GM18909 (cell line): ENCODE measurements around the gene MACROD2.

Source experiments
- ATAC-seq: cut with Tn5 transposase; IDR thresholded peaks from one replicate; pipeline ENCODE4 v1.9.1; 2021; ENCODE audit warnings: mild to moderate bottlenecking; ENCODE audit not compliant: unreplicated experiment, poor library complexity

MACROD2 gene

GRCh38 chr20:14612391-14612790 lies 617.1 kb downstream of the MACROD2 start:
- ATAC-seq: no peak

DNA sequence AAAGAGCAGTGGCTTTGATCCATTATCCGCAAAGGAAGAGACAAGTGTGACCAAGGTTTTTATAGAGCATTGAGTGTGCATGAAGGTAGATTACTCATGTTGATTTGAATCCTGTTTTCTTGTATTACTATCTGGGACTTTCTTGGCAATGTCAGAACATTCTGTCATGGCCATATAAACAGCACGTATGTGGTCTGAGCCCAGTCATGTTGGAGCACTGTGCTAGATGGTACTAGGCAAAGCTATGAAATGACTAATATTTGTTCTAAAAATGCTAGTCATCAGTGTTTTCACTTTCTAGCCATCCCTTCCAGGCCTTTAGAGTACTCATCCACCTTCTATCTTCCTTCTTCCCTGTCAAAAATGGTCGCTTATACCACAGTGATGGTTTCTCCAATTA lies 620.7 kb downstream of the MACROD2 start:
- no peak for ATAC-seq

GRCh38 chr20:14617123-14617522 lies 621.8 kb downstream of the MACROD2 start:
- no peak for ATAC-seq

- no peak for ATAC-seq
Observed at GRCh38 chr20:14619411-14619810, 624.1 kb downstream of the MACROD2 start.

GRCh38 chr20:14622796-14623195 lies 627.5 kb downstream of the MACROD2 start:
- no peak for ATAC-seq

GRCh38 chr20:14631011-14631410 lies 635.7 kb downstream of the MACROD2 start:
- no peak for ATAC-seq

DNA sequence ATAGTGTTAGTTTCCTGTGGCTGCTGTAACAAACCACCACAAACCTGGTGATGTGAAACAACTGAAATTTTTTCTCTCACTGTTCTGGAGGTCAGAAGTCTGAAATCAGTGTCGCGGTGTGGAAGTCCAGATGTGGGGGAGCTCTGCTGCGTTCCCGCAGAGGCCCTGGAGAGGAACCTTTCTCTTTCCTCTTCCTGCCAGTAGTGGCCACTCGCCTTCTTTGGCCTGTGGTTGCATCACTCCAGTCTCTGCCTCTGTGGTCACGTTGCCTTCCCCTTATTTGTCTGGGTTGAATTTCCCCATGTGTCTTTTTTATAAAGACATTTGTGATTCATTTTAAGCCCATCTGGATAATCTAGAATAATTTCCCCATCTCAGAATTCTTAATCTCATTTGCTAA lies 637.6 kb downstream of the MACROD2 start:
- no peak for ATAC-seq

DNA sequence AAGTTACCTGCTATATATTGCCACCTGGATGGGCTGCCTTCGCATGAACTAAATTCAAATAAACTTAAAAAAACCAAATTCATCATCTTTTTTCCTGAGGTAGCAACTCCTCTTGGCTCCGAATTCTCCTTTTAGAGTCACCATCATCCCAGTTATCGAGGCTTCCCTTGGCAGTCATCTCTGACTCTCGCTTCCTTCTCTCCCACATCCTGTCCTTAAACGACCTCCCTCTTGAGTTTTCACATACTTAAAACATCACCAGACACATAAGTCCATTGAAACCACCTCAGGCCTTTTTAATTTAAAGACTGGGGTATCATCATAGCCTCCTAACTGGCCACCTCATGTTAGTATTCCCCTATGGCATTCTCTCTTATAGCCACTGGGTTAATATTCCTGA lies 638.2 kb downstream of the MACROD2 start:
- ATAC-seq: no peak

DNA sequence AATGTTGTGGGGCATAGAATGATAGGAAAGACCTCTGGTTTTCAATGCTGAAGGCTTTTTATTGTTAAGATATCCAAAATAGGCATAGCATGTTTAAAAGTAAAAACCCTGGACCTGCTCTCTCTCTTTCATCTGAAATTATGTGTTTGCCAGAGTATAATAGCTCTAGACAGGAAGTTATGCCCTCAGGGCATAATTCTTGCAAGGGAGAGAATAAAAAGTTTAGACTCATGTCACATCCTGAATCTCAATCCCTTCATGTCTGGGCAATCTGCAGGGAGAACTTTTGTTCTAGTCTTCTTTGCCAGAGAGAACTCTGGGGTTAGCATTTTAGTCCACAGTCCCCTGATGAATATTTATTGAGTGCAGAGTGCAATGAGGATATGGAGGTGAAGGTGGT lies 639.3 kb downstream of the MACROD2 start:
- no peak for ATAC-seq

DNA sequence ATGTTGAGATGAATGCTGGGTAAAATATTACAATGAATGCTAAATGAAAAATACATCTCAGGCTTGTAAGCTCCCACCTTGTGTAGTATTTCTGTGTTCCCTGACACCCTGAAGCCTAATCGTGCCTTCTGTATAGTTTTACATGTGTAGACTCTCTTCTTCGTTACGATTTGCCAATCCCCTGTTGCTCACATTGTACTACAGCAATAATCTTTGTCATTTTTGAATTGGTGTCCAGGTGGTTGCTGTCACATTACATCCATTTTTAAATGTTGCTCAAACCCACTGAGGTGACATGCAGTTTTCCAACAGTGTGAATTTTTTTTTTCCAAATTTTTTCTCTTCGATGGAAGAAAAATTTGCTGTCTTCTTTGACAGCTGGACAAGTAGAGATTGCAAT lies 642.1 kb downstream of the MACROD2 start:
- ATAC-seq: no peak

- ATAC-seq: no peak
Observed at GRCh38 chr20:14643146-14643545, 647.8 kb downstream of the MACROD2 start.

DNA sequence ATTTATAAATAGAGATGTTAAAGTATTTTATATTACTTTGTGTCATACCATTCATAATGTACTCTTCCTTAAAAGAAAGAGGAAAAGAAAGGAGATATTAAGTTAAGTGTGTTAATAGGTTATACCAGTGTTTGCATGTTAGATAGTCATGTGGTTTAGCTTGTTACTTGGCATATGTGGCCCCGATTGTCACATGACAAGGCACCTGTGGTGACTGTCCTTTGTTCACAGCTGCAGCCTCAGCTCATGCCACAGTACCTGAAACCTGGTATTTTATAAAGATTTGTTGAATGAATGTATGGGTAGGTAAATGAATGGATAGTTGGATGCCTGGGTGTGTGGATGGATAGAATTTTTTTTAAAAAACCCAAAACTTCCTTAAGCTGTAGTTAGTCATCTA lies 648.2 kb downstream of the MACROD2 start:
- no peak for ATAC-seq

DNA sequence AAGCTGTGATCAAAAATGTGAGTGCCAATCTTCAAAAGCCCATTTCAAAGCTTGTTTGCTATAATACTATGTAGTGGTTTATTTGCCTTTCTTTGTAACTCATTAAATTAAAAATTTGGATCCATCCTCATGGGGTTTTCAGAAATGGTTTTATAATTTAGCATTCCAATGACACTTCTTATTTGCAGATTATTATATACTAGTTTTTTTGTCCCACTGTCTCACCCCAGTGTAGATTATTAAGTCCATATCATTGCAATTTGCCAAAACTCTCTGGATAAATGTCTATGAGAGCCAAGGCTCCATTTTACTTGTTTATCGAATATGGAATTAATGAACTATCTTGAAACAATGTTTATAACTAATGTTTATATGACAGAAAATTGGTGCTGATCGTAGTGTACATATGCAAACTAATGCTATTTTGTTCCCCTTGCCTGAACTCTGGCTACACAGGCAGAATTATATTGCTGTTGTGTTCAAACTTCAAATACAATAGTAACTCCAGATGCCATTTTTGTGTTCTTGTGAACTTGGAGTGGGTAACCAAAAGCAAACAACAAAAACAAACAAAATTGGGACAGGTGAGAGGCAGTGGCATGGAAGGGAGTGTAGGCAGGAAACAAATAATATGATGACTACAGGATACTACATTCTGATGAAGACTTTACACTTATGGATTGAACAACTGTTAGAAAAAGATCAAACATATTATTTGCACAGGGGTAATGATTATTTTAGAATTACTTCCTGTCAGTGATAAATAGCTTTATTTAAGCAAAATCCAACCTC lies 649.2 kb downstream of the MACROD2 start:
- ATAC-seq: no peak

GRCh38 chr20:14647016-14647415 lies 651.7 kb downstream of the MACROD2 start:
- no peak for ATAC-seq

DNA sequence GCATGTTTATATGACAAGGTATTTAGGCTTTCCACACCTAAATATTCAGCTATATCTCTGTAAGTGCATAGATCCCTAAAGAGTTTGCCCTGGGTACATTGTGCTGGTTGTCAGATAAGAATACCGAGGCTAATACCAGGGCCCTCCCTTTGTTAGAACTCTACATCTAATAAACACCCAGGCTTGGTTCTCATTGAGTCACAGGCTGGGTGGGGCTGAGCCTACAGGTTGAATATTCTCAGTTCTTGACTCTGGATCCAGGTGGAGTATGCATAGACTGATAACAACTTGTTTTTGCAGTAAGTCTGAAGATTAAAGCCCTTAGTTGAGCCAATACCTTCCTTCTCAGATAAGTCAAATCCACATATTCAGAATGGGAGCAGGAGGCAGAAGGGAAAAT lies 654.3 kb downstream of the MACROD2 start:
- ATAC-seq: no peak

- ATAC-seq: no peak
Observed at GRCh38 chr20:14657266-14658005, 662.1 kb downstream of the MACROD2 start.

DNA sequence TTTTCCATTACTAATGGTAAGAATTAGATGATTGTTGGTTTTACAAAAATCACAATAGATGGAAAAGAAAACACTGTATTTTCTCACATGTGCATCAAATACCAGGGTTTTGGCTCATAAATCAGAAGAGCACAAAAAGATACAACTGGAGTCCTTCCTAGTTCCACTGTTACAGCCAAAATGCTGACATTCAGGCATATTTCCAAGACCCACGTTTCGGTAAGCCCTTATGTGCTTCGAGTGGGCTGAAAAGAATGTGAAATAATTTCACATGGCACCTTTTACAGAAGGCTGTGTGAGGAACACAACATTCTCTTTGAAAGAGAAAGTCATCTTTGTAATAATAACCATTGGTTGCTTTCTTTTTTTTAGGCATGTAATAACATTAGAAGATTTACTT lies 668.8 kb downstream of the MACROD2 start:
- no peak for ATAC-seq

DNA sequence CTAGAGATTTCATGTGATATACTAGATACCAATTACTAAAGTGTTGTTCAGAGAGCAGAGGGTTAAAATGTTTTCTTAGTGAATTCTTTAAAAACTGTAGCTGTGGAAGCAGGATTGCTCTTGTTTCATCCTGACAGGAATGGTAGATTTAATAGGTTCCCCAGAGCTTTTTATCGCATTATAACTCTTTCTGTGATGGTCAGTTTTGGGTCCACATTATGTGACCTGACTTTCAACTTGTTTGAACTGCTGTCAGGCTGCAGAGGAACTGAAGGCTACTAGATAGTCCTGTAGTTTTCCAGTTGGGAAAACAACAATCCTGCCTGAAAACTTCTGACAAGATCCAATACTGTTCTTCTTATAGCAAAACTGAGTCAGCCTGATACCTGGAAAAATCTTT lies 671.4 kb downstream of the MACROD2 start:
- no peak for ATAC-seq

DNA sequence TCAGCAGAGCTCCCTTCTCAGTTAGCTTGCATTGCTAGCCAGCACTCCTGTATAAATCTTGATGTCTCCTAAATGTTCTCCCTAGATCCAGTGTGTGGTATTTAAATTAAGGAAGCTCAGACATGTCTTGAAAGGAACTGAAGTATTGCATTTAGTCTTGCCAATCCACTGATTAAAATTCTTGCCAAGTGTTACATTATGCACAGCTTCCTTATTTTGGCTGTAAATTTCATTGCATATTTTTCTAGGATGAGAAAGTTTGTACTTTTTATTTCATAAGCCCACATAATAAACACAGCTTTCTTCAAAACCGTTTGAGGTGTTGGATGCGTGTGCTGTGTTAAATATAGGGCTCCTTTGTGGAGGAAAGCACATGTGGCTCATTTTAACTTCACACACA lies 671.9 kb downstream of the MACROD2 start:
- no peak for ATAC-seq

DNA sequence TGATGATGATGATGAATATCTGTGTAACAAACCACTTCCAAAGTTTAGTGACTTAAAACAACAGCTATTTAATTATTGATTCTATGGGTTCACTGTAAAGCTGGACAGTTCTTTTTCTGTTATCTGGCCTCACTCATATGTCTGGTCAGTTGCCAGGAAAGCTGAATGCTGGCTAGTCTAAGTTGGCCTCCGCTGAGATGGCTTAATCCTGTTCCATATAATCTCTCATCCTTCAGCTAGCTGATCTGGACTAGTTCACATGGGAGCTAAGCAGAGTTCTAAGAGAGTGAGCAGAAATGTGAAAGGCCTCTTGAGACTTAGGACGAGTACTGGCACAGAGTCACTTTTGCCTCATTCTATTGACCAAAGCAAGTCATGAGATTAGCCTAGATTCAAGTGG lies 676.8 kb downstream of the MACROD2 start:
- ATAC-seq: no peak

DNA sequence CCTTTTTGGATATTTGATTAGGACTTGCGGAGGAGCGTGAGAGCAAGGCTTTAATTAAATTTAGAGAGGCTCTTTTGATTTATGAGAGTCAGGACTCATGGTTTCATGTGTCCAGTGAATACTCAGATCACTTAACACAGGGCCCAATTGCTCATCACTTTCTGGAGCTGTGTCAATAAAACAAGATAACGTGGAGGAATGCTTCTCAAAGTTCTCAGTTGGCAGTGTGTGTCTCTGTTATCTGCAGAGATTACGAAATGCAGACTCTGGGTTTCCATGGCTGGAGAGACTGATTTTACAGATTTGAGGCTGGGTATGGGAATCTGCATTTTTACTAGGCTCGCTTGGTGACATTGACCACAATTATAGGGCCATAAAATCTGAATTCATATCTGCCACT lies 677.8 kb downstream of the MACROD2 start:
- no peak for ATAC-seq

DNA sequence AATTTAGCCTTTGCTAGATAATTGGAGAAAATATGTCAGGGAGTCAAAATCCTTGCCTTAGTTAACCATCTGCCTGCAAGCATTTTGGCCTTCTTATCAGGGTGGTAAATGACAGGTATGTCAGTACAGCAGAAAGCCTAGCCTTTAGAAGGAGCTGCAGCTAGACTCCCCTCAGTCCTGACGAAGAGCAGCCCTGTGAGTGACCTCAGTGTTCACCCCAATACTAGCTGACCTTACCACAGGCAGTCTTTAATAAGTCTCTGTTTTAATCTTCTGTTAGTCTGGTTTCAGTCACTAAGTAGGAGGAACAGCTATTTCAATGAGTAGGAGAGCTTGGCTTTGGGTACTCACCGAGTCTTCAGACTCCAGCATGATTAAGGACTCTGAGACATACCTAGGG lies 682.1 kb downstream of the MACROD2 start:
- ATAC-seq: no peak
